Measurements from ENCODE around the gene LTB.

GRCh38 chr6:31572041-31572911 is 9.9 kb downstream of the LTB start, which contains the start of gene LTA:
- TF ChIP-seq POLR2A (IDR thresholded peaks at IDR 0.05; ENCODE audit: low read depth, low read length) (no peak), CTCF (IDR thresholded peaks at IDR 0.05; ENCODE audit: extremely low read depth in 1 of 2, insufficient read depth in 1 of 2, low read depth in 1 of 2, low read length in 2 of 2) (no peak), MAX (IDR thresholded peaks at IDR 0.05; ENCODE audit: insufficient read depth, insufficient read length) (no peak), EZH2 (IDR thresholded peaks at IDR 0.05; ENCODE audit: borderline replicate concordance, low read depth, low read length, severe bottlenecking) (no peak), POLR2AphosphoS5 (IDR thresholded peaks at IDR 0.05; ENCODE audit: insufficient read depth, low read depth, low read length) (no peak), GATA2 (IDR thresholded peaks at IDR 0.05; ENCODE audit: insufficient read depth, insufficient read length, low read depth, low read length) (no peak)
